ENCODE measurements around the gene CPXCR1. TPM values are rescaled to one million over a fixed set of nuclear protein-coding genes. Genes with fewer than 3 reads are reported as not detected.

CPXCR1 gene
- polyA plus RNA-seq (2012; rRNA removed): not detected in 2 replicates
- polyA plus RNA-seq (2012; cell fraction: cytosol; rRNA removed): not detected in 2 replicates
- not detected in 2 replicates for polyA plus RNA-seq (2012; cell fraction: nucleus; rRNA removed)

DNA sequence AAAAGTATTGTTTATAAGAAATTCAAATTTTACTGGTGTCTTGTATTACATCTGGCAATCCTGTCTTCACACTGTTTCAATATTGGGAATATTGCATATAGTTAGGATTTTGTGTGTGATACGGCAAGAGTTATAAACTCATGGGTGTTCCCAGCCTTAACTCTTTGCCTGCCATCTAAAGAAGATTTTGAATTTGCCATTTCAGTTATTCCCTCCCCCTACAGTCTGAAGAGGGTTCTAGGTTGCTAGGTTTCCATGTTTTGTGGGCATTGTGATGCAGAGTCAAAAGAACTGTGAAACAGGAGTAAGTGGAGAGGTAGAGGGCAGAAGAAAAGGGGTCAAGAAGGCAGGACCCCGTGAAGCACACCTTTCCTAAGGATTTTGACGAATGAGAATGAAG lies at the start of gene CPXCR1:
TSS of gene CPXCR1 (plus strand) at position 301 of the 400 bp plus-strand sequence. CDS start 6,190 bp downstream, outside the sequence.
- no peaks in the 10 kb centered on the region for H4K20me1 ChIP-seq (ENCODE audit: insufficient read depth)
- H3F3A ChIP-seq (replicated peaks; ENCODE audit: insufficient read depth): no peaks in the 10 kb centered on the region
- H3K36me3 ChIP-seq (replicated peaks in 1 of 2; ENCODE audit: control insufficient read depth in 1 of 2, insufficient read depth in 2 of 2, low read length in 1 of 2): no peaks in the 10 kb centered on the region
- DNase-seq: no peak
- no peak within 1 kb of the TSS for H3K9ac ChIP-seq
- H3K27me3 ChIP-seq (ENCODE audit: insufficient read depth): no peaks in the 10 kb centered on the region
- ChIA-PET CTCF (no interaction called here), POLR2A (no interaction called here)
- WGBS (ENCODE audit: low lambda C conversion rate): 0% methylated on average over 3 of the region's 3 CpGs
- H3K4me3 ChIP-seq (ENCODE audit: low read depth in 2 of 2, low read length in 1 of 2): no peak within 1 kb of the TSS
- H3K4me2 ChIP-seq: peak within 1 kb of the TSS; percentile 72
- no peak within 1 kb of the TSS for H3K27ac ChIP-seq (ENCODE audit: low read depth in 2 of 2, low read length in 1 of 2)
- TF ChIP-seq MXI1 (IDR thresholded peaks at IDR 0.05; ENCODE audit: low read depth, low read length) (no peak), FOXM1 (IDR thresholded peaks at IDR 0.05; ENCODE audit: low read depth) (no peak), SIN3A (IDR thresholded peaks at IDR 0.05; ENCODE audit: borderline replicate concordance, low read depth, low read length) (no peak), MEF2A (IDR thresholded peaks at IDR 0.05; ENCODE audit: borderline replicate concordance, low read depth) (no peak)
- TF ChIP-seq, protein P1, sequence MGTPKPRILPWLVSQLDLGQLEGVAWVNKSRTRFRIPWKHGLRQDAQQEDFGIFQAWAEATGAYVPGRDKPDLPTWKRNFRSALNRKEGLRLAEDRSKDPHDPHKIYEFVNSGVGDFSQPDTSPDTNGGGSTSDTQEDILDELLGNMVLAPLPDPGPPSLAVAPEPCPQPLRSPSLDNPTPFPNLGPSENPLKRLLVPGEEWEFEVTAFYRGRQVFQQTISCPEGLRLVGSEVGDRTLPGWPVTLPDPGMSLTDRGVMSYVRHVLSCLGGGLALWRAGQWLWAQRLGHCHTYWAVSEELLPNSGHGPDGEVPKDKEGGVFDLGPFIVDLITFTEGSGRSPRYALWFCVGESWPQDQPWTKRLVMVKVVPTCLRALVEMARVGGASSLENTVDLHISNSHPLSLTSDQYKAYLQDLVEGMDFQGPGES (IDR thresholded peaks at IDR 0.05; ENCODE audit: low read depth, low read length): no peak
- TF ChIP-seq, protein P2, sequence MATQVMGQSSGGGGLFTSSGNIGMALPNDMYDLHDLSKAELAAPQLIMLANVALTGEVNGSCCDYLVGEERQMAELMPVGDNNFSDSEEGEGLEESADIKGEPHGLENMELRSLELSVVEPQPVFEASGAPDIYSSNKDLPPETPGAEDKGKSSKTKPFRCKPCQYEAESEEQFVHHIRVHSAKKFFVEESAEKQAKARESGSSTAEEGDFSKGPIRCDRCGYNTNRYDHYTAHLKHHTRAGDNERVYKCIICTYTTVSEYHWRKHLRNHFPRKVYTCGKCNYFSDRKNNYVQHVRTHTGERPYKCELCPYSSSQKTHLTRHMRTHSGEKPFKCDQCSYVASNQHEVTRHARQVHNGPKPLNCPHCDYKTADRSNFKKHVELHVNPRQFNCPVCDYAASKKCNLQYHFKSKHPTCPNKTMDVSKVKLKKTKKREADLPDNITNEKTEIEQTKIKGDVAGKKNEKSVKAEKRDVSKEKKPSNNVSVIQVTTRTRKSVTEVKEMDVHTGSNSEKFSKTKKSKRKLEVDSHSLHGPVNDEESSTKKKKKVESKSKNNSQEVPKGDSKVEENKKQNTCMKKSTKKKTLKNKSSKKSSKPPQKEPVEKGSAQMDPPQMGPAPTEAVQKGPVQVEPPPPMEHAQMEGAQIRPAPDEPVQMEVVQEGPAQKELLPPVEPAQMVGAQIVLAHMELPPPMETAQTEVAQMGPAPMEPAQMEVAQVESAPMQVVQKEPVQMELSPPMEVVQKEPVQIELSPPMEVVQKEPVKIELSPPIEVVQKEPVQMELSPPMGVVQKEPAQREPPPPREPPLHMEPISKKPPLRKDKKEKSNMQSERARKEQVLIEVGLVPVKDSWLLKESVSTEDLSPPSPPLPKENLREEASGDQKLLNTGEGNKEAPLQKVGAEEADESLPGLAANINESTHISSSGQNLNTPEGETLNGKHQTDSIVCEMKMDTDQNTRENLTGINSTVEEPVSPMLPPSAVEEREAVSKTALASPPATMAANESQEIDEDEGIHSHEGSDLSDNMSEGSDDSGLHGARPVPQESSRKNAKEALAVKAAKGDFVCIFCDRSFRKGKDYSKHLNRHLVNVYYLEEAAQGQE (IDR thresholded peaks at IDR 0.05; ENCODE audit: low read depth, low read length): no peak
- H3K4me1 ChIP-seq (ENCODE audit: control insufficient read depth in 1 of 2, insufficient read depth in 2 of 2, low read depth in 1 of 2, low read length in 1 of 2): no peaks in the 10 kb centered on the region
- no peaks in the 10 kb centered on the region for H3K79me2 ChIP-seq (ENCODE audit: insufficient read depth)
- no peaks in the 10 kb centered on the region for H3K9me2 ChIP-seq
- peak within 1 kb of the TSS; percentile 72 for H2AFZ ChIP-seq (ENCODE audit: low read depth)
- H3K9me3 ChIP-seq: no peaks in the 10 kb centered on the region

DNA sequence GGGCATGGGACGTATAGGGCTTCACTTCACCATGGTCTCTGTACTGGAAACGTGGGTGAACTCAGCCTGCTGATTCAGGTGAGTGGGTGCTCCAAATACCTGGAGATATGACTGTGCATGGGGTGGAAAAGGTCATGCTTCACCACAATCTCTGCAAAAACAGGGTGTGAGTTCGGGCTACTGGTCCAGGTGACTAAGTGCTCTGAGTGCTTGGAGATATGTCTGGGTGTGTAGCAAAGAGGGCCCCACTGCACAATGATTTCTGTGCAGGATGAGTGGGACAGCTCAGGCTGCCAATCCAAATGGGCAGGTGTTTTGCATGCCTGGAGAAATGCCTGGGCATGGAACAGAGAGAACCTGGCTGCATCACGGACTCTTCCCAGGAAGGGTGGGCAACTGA lies 11.2 kb upstream of the CPXCR1 start:
- no peak for DNase-seq
- CTCF ChIA-PET: no interaction called here

More for the DNA sequence above, 11.2 kb upstream of the CPXCR1 start:
- Histone ChIP-seq H3K36me3 (replicated peaks in 1 of 2; ENCODE audit: control insufficient read depth in 1 of 2, insufficient read depth in 2 of 2, low read length in 1 of 2) (no peaks in the 10 kb centered on the region), H3K4me1 (ENCODE audit: control insufficient read depth in 1 of 2, insufficient read depth in 2 of 2, low read depth in 1 of 2, low read length in 1 of 2) (no peaks in the 10 kb centered on the region), H3K9ac (no peak overlapping the region), H3K9me2 (no peaks in the 10 kb centered on the region), H3F3A (replicated peaks; ENCODE audit: insufficient read depth) (no peaks in the 10 kb centered on the region), H4K20me1 (ENCODE audit: insufficient read depth) (no peaks in the 10 kb centered on the region), H3K4me2 (no peak overlapping the region), H3K79me2 (ENCODE audit: insufficient read depth) (no peaks in the 10 kb centered on the region), H2AFZ (ENCODE audit: low read depth) (no peak overlapping the region), H3K27ac (ENCODE audit: low read depth in 2 of 2, low read length in 1 of 2) (no peak overlapping the region), H3K4me3 (ENCODE audit: low read depth in 2 of 2, low read length in 1 of 2) (no peak overlapping the region), H3K9me3 (no peaks in the 10 kb centered on the region), H3K27me3 (ENCODE audit: insufficient read depth) (no peaks in the 10 kb centered on the region)
- no peak for TF ChIP-seq EZH2phosphoT487 (IDR thresholded peaks at IDR 0.05; ENCODE audit: borderline replicate concordance, low read depth)
- TF ChIP-seq MEF2A (IDR thresholded peaks at IDR 0.05; ENCODE audit: borderline replicate concordance, low read depth): no peak
- no peak for TF ChIP-seq TEAD4 (IDR thresholded peaks at IDR 0.05; ENCODE audit: borderline replicate concordance, insufficient read depth)
- no peak for TF ChIP-seq EP300 (IDR thresholded peaks at IDR 0.05; ENCODE audit: borderline replicate concordance in 1 of 2, low read depth in 1 of 2, low read length in 1 of 2)
- no peak for TF ChIP-seq ELF1 (IDR thresholded peaks at IDR 0.05)
- TF ChIP-seq, protein P3, sequence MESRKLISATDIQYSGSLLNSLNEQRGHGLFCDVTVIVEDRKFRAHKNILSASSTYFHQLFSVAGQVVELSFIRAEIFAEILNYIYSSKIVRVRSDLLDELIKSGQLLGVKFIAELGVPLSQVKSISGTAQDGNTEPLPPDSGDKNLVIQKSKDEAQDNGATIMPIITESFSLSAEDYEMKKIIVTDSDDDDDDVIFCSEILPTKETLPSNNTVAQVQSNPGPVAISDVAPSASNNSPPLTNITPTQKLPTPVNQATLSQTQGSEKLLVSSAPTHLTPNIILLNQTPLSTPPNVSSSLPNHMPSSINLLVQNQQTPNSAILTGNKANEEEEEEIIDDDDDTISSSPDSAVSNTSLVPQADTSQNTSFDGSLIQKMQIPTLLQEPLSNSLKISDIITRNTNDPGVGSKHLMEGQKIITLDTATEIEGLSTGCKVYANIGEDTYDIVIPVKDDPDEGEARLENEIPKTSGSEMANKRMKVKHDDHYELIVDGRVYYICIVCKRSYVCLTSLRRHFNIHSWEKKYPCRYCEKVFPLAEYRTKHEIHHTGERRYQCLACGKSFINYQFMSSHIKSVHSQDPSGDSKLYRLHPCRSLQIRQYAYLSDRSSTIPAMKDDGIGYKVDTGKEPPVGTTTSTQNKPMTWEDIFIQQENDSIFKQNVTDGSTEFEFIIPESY (IDR thresholded peaks at IDR 0.05; ENCODE audit: borderline replicate concordance, low read depth): no peak
- TF ChIP-seq, protein P4, sequence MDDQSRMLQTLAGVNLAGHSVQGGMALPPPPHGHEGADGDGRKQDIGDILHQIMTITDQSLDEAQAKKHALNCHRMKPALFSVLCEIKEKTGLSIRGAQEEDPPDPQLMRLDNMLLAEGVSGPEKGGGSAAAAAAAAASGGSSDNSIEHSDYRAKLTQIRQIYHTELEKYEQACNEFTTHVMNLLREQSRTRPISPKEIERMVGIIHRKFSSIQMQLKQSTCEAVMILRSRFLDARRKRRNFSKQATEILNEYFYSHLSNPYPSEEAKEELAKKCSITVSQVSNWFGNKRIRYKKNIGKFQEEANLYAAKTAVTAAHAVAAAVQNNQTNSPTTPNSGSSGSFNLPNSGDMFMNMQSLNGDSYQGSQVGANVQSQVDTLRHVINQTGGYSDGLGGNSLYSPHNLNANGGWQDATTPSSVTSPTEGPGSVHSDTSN (IDR thresholded peaks at IDR 0.05): no peak
- TF ChIP-seq, protein P5, sequence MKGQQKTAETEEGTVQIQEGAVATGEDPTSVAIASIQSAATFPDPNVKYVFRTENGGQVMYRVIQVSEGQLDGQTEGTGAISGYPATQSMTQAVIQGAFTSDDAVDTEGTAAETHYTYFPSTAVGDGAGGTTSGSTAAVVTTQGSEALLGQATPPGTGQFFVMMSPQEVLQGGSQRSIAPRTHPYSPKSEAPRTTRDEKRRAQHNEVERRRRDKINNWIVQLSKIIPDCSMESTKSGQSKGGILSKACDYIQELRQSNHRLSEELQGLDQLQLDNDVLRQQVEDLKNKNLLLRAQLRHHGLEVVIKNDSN (IDR thresholded peaks at IDR 0.05; ENCODE audit: borderline replicate concordance, low read depth): no peak
- no peak for TF ChIP-seq FOXJ3 (CRISPR knock-in tag; IDR thresholded peaks at IDR 0.05)
- POLR2A ChIA-PET: no interaction called here
- WGBS (ENCODE audit: low lambda C conversion rate): 3% methylated on average over 4 of the region's 4 CpGs

Data from SK-N-SH (cell line).